ENCODE measurements around the gene PVR.

The PVR gene

GRCh38 chr19:44644402-44645016 is 799 bp downstream of the PVR start:
- Histone ChIP-seq H3K4me2 (ENCODE audit: low read length) (no peak overlapping the region), H3K27ac (ENCODE audit: low read depth, low read length) (no peak overlapping the region)

GRCh38 chr19:44645407-44646048 is 1.8 kb downstream of the PVR start:
- Histone ChIP-seq H3K9me3 (ENCODE audit: control insufficient read depth, insufficient read depth, low read length) (no peaks in the 10 kb centered on the region), H3K4me3 (ENCODE audit: low read length) (no peak overlapping the region), H3K36me3 (ENCODE audit: control insufficient read depth, low read length) (no peaks in the 10 kb centered on the region), H4K20me1 (ENCODE audit: control insufficient read depth, insufficient read depth, low read depth, low read length) (no peaks in the 10 kb centered on the region), H3K4me1 (ENCODE audit: control insufficient read depth, low read length) (no peaks in the 10 kb centered on the region), H3K9me2 (replicated peaks; ENCODE audit: control insufficient read depth, low read length) (no peaks in the 10 kb centered on the region), H3F3A (ENCODE audit: control insufficient read depth, insufficient read depth) (no peaks in the 10 kb centered on the region), H3K4me2 (ENCODE audit: low read length) (no peak overlapping the region), H3K79me2 (ENCODE audit: control insufficient read depth, low read length) (no peaks in the 10 kb centered on the region), H3K27me3 (ENCODE audit: control insufficient read depth, low read length) (no peaks in the 10 kb centered on the region), H3K27ac (ENCODE audit: low read depth, low read length) (no peak overlapping the region)
- TF ChIP-seq, protein P1, sequence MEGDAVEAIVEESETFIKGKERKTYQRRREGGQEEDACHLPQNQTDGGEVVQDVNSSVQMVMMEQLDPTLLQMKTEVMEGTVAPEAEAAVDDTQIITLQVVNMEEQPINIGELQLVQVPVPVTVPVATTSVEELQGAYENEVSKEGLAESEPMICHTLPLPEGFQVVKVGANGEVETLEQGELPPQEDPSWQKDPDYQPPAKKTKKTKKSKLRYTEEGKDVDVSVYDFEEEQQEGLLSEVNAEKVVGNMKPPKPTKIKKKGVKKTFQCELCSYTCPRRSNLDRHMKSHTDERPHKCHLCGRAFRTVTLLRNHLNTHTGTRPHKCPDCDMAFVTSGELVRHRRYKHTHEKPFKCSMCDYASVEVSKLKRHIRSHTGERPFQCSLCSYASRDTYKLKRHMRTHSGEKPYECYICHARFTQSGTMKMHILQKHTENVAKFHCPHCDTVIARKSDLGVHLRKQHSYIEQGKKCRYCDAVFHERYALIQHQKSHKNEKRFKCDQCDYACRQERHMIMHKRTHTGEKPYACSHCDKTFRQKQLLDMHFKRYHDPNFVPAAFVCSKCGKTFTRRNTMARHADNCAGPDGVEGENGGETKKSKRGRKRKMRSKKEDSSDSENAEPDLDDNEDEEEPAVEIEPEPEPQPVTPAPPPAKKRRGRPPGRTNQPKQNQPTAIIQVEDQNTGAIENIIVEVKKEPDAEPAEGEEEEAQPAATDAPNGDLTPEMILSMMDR (IDR thresholded peaks at IDR 0.05; ENCODE audit: low read depth, low read length, poor library complexity, severe bottlenecking): no peak
- TF ChIP-seq EZH2phosphoT487 (IDR thresholded peaks at IDR 0.05; ENCODE audit: borderline replicate concordance, low read length): no peak

More at GRCh38 chr19:44644402-44645016, 799 bp downstream of the PVR start:
- Histone ChIP-seq H3K36me3 (ENCODE audit: control insufficient read depth, low read length) (no peaks in the 10 kb centered on the region), H4K20me1 (ENCODE audit: control insufficient read depth, insufficient read depth, low read depth, low read length) (no peaks in the 10 kb centered on the region), H3F3A (ENCODE audit: control insufficient read depth, insufficient read depth) (no peaks in the 10 kb centered on the region), H3K79me2 (ENCODE audit: control insufficient read depth, low read length) (no peaks in the 10 kb centered on the region), H3K27me3 (ENCODE audit: control insufficient read depth, low read length) (no peaks in the 10 kb centered on the region), H3K4me3 (ENCODE audit: low read length) (no peak overlapping the region), H3K4me1 (ENCODE audit: control insufficient read depth, low read length) (no peaks in the 10 kb centered on the region), H3K9me2 (replicated peaks; ENCODE audit: control insufficient read depth, low read length) (no peaks in the 10 kb centered on the region), H3K9me3 (ENCODE audit: control insufficient read depth, insufficient read depth, low read length) (no peaks in the 10 kb centered on the region)
- TF ChIP-seq, protein P1 (IDR thresholded peaks at IDR 0.05; ENCODE audit: low read depth, low read length, poor library complexity, severe bottlenecking): no peak

DNA sequence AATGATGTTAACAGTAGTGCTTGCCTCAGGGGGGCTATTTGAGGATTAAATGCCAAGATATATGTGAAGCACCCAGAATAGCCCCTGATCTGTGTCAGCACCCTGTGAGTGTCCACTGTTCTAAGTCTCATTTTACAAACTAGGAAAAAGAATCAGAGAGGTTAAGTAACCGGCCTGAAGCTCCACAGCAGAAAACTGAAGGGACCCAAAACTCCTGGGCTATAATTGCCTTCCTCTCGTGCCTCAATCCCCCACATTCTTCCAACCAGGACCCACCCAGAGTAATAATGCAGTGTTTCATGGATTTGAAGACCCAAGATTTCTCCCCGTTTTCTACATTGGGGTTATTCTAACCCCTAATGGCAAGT is 2.3 kb downstream of the PVR start:
- H4K20me1 ChIP-seq (ENCODE audit: control insufficient read depth, insufficient read depth, low read depth, low read length): no peaks in the 10 kb centered on the region
- no peaks in the 10 kb centered on the region for H3K27me3 ChIP-seq (ENCODE audit: control insufficient read depth, low read length)
- H3K27ac ChIP-seq (ENCODE audit: low read depth, low read length): no peak overlapping the region
- no peaks in the 10 kb centered on the region for H3K9me2 ChIP-seq (replicated peaks; ENCODE audit: control insufficient read depth, low read length)
- H3K4me3 ChIP-seq (ENCODE audit: low read length): no peak overlapping the region
- no peaks in the 10 kb centered on the region for H3K36me3 ChIP-seq (ENCODE audit: control insufficient read depth, low read length)
- no peak overlapping the region for H3K4me2 ChIP-seq (ENCODE audit: low read length)
- H3F3A ChIP-seq (ENCODE audit: control insufficient read depth, insufficient read depth): no peaks in the 10 kb centered on the region
- TF ChIP-seq, protein P1 (IDR thresholded peaks at IDR 0.05; ENCODE audit: low read depth, low read length, poor library complexity, severe bottlenecking): no peak
- TF ChIP-seq EZH2phosphoT487 (IDR thresholded peaks at IDR 0.05; ENCODE audit: borderline replicate concordance, low read length): no peak
- no peaks in the 10 kb centered on the region for H3K9me3 ChIP-seq (ENCODE audit: control insufficient read depth, insufficient read depth, low read length)
- H3K4me1 ChIP-seq (ENCODE audit: control insufficient read depth, low read length): no peaks in the 10 kb centered on the region
- no peaks in the 10 kb centered on the region for H3K79me2 ChIP-seq (ENCODE audit: control insufficient read depth, low read length)

Measured in DOHH2 (cell line).